Measurements from ENCODE around the gene TENT5C. TPM values are rescaled to one million over a fixed set of nuclear protein-coding genes. Genes with fewer than 3 reads are reported as not detected.

Gene TENT5C
- total and polyA plus RNA-seq, 9 of the 15 experiments (the other 6 are each of a cell fraction or from before 2014, with no cell fraction given) = 1.8 to 7.7 (median 4.0) TPM

- ATAC-seq (no peak), FAIRE-seq (no peak), DNase-seq (ENCODE audit: extremely low read depth in 1 of 4, low spot score in 3 of 4) (no peak)
- Histone ChIP-seq H4K20me1 (replicated peaks; ENCODE audit: control insufficient read depth, insufficient read depth, low read length) (no peaks in the 10 kb centered on the region), H3K9me1 (ENCODE audit: control insufficient read depth, insufficient read depth, low read length) (no peaks in the 10 kb centered on the region), H3K4me3 (no peak overlapping the region), H3K36me3 (ENCODE audit: control insufficient read depth, insufficient read depth, low read length) (no peaks in the 10 kb centered on the region), H3K9me3 (replicated peaks; ENCODE audit: control insufficient read depth, insufficient read depth, low read depth, low read length) (no peaks in the 10 kb centered on the region), H3K27ac (ENCODE audit: extremely low read depth, low read depth, low read length) (no peak overlapping the region), H3K79me2 (ENCODE audit: control insufficient read depth, insufficient read depth, low read length) (no peaks in the 10 kb centered on the region), H3K9ac (ENCODE audit: insufficient read depth in 1 of 2, low read depth in 2 of 2, low read length in 2 of 2) (no peak overlapping the region), H3K27me3 (ENCODE audit: control insufficient read depth in 2 of 2, insufficient read depth in 2 of 2, low read length in 2 of 2) (no peaks in the 10 kb centered on the region), H3K4me2 (ENCODE audit: insufficient read depth, low read length) (no peak overlapping the region), H2AFZ (ENCODE audit: low read depth, low read length) (no peak overlapping the region), H3K4me1 (replicated peaks in 1 of 2; ENCODE audit: control insufficient read depth in 2 of 2, insufficient read depth in 2 of 2, low read length in 2 of 2) (peaks cover 32 to 48% of the 10 kb centered on the region in 2 experiments)
- intact Hi-C loops (cut with micrococcal nuclease) (no loop called here), in situ Hi-C loops (cut with MboI) (no loop called here)
- WGBS (ENCODE audit: insufficient coverage, low coverage, missing lambda C conversion rate) = 92% methylated on average over 4 of the region's 4 CpGs
- ChIA-PET CTCF (ENCODE audit: low intra/inter-chr PET ratio) (no interaction called here), POLR2A (interaction anchor here (0.6 to 5.4 kb wide), 4 partner anchors 7 to 47 kb away, joined by 4 to 47 read pairs (median 16); partner anchors contain the start of gene TENT5C)
- BruUV-seq (replicated peaks) = no TSS peak
- TF ChIP-seq TGIF2 (CRISPR knock-in tag; IDR thresholded peaks at IDR 0.05) (no peak), YBX1 (IDR thresholded peaks at IDR 0.05) (no peak), ELK3 (CRISPR knock-in tag; IDR thresholded peaks at IDR 0.05) (no peak)
Measured at GRCh38 chr1:117653195-117653594, 47.3 kb downstream of the TENT5C start.

Data from K562 (cell line).